Neural progenitor cell (in vitro differentiated cells): ENCODE results near the gene KAZN. TPM values are rescaled to one million over a fixed set of nuclear protein-coding genes. Genes with fewer than 3 reads are reported as not detected.

Experiments used
- DNase-seq: peaks from one replicate; pipeline ENCODE4 v3.0.0-alpha.2; 2016; ENCODE audit warnings: low spot score
- H2AFZ ChIP-seq: fragments of 200-600 bp; sonication (generic); replicated peaks from 2 replicates; pipeline ENCODE4 v1.6.1; 2016; ENCODE audit warnings: antibody characterized with exemption
- H3F3A ChIP-seq: fragments of 200-600 bp; sonication (generic); 2 replicates; pipeline ENCODE4 v1.6.1; 2016; ENCODE audit warnings: antibody characterized with exemption, low read depth
- H3K27ac ChIP-seq: fragments of 200-600 bp; sonication (generic); 2 replicates; pipeline ENCODE4 v1.5.1; 2016; ENCODE audit warnings: mild to moderate bottlenecking
- H3K27me3 ChIP-seq: fragments of 200-600 bp; sonication (generic); 2 replicates; pipeline ENCODE4 v1.6.1; 2016; ENCODE audit warnings: mild to moderate bottlenecking, moderate library complexity
- H3K36me3 ChIP-seq: fragments of 200-600 bp; sonication (generic); 2 replicates; pipeline ENCODE4 v1.5.1; 2016
- H3K4me1 ChIP-seq: fragments of 200-600 bp; sonication (generic); 2 replicates; pipeline ENCODE4 v1.6.1; 2016; ENCODE audit warnings: mixed run types
- H3K4me2 ChIP-seq: fragments of 200-600 bp; sonication (generic); 2 replicates; pipeline ENCODE4 v1.6.1; 2016
- H3K4me3 ChIP-seq: fragments of 200-600 bp; sonication (generic); 2 replicates; pipeline ENCODE4 v1.5.1; 2016
- H3K79me2 ChIP-seq: fragments of 200-600 bp; sonication (generic); 2 replicates; pipeline ENCODE4 v1.6.1; 2016; ENCODE audit warnings: low read depth
- H3K9ac ChIP-seq: fragments of 200-600 bp; sonication (generic); 2 replicates; pipeline ENCODE4 v1.6.1; 2016
- H3K9me3 ChIP-seq: fragments of 200-600 bp; sonication (generic); 2 replicates; pipeline ENCODE4 v1.5.1; 2016; ENCODE audit warnings: low read depth
- H4K20me1 ChIP-seq: fragments of 200-600 bp; sonication (generic); 2 replicates; pipeline ENCODE4 v1.6.1; 2016; ENCODE audit warnings: low read depth
- H3K27ac Mint-ChIP-seq: 3 replicates; pipeline ENCODE4 v1.8.0; 2021; ENCODE audit warnings: mixed read lengths
- H3K27me3 Mint-ChIP-seq: 2 replicates; pipeline ENCODE4 v1.8.0; 2022; ENCODE audit warnings: low read depth, mild to moderate bottlenecking, inconsistent platforms, moderate library complexity, mixed read lengths; ENCODE audit not compliant: insufficient read depth
- H3K36me3 Mint-ChIP-seq: 3 replicates; pipeline ENCODE4 v1.8.0; 2021; ENCODE audit warnings: mixed read lengths
- H3K4me1 Mint-ChIP-seq: 3 replicates; pipeline ENCODE4 v1.8.0; 2021; ENCODE audit warnings: mixed read lengths
- H3K4me3 Mint-ChIP-seq: 3 replicates; pipeline ENCODE4 v1.8.0; 2021; ENCODE audit warnings: mild to moderate bottlenecking, moderate library complexity, mixed read lengths
- H3K9me3 Mint-ChIP-seq: 3 replicates; pipeline ENCODE4 v1.8.0; 2020; ENCODE audit warnings: mixed read lengths
- CTCF ChIP-seq: fragments of 200-600 bp; sonication (generic); IDR thresholded peaks from 2 replicates; pipeline ENCODE4 v1.5.1; 2017; ENCODE audit warnings: antibody characterized with exemption, mild to moderate bottlenecking
- EZH2 ChIP-seq: fragments of 200-600 bp; sonication (generic); IDR thresholded peaks from 2 replicates; pipeline ENCODE4 v1.6.1; 2017; ENCODE audit warnings: antibody characterized with exemption, mild to moderate bottlenecking, moderate library complexity
- EZH2phosphoT487 ChIP-seq: fragments of 200-600 bp; sonication (generic); IDR thresholded peaks from 2 replicates; pipeline ENCODE4 v1.6.1; 2017; ENCODE audit warnings: antibody characterized with exemption
- total RNA-seq: library from RNA; depleted of rRNA; stranded (reverse); fragments of >200 nt; gene quantifications from 2 replicates; pipeline ENCODE4 v1.2.3, GENCODE V29; 2015; ENCODE audit warnings: low replicate concordance

Gene KAZN
- total RNA-seq, 1 donor from 2014 or later = 6.1 TPM

- Histone ChIP-seq H3K9me3 (no peaks in the 10 kb centered on the region), H3F3A (peaks cover 4% of the 10 kb centered on the region), H3K4me1 (peaks cover 28% of the 10 kb centered on the region), H2AFZ (no peak overlapping the region), H4K20me1 (no peaks in the 10 kb centered on the region), H3K79me2 (no peaks in the 10 kb centered on the region), H3K36me3 (no peaks in the 10 kb centered on the region), H3K4me3 (no peak overlapping the region), H3K9ac (no peak overlapping the region), H3K27ac (no peak overlapping the region), H3K4me2 (peak overlapping the region; percentile 43), H3K27me3 (no peaks in the 10 kb centered on the region)
- Mint-ChIP-seq H3K27me3 (peaks cover 2% of the 10 kb centered on the region), H3K36me3 (peaks cover under 1% of the 10 kb centered on the region), H3K4me3 (peak overlapping the region; percentile 20), H3K9me3 (no peaks in the 10 kb centered on the region), H3K4me1 (peaks cover 58% of the 10 kb centered on the region), H3K27ac (peak overlapping the region; percentile 73)
- DNase-seq = no peak
- TF ChIP-seq EZH2 (no peak), CTCF (no peak), EZH2phosphoT487 (no peak)
Observed at GRCh38 chr1:14741082-14741481, 142.6 kb downstream of the KAZN start.

- Histone ChIP-seq H3K4me1 (peaks cover 28% of the 10 kb centered on the region), H3K9me3 (no peaks in the 10 kb centered on the region), H3K4me3 (no peak overlapping the region), H3K27ac (no peak overlapping the region), H2AFZ (no peak overlapping the region), H3F3A (peaks cover 4% of the 10 kb centered on the region), H3K27me3 (no peaks in the 10 kb centered on the region), H3K4me2 (no peak overlapping the region), H3K9ac (no peak overlapping the region), H3K36me3 (no peaks in the 10 kb centered on the region), H3K79me2 (no peaks in the 10 kb centered on the region), H4K20me1 (no peaks in the 10 kb centered on the region)
- TF ChIP-seq EZH2phosphoT487 (no peak), EZH2 (no peak), CTCF (no peak)
- peak overlapping the region; percentile 20 for H3K4me3 Mint-ChIP-seq
- H3K9me3 Mint-ChIP-seq = no peaks in the 10 kb centered on the region
- DNase-seq = no peak
- peaks cover 60% of the 10 kb centered on the region for H3K4me1 Mint-ChIP-seq
- H3K27ac Mint-ChIP-seq = peak overlapping the region; percentile 73
- H3K36me3 Mint-ChIP-seq = peaks cover 3% of the 10 kb centered on the region
- H3K27me3 Mint-ChIP-seq = peaks cover 2% of the 10 kb centered on the region
Observed at GRCh38 chr1:14741532-14741931, 143.0 kb downstream of the KAZN start.

- no peaks in the 10 kb centered on the region for H4K20me1 ChIP-seq
- H3K79me2 ChIP-seq = no peaks in the 10 kb centered on the region
- H3K9ac ChIP-seq = no peak overlapping the region
- H3K9me3 ChIP-seq = no peaks in the 10 kb centered on the region
- H3K4me2 ChIP-seq = no peak overlapping the region
- H3K36me3 ChIP-seq = no peaks in the 10 kb centered on the region
- TF ChIP-seq CTCF = no peak
- no peak for TF ChIP-seq EZH2phosphoT487
- TF ChIP-seq EZH2 = no peak
- H3K27ac ChIP-seq = no peak overlapping the region
- DNase-seq = no peak
- Mint-ChIP-seq H3K27me3 (no peaks in the 10 kb centered on the region), H3K36me3 (peaks cover 3% of the 10 kb centered on the region), H3K27ac (peak overlapping the region; percentile 44), H3K9me3 (no peaks in the 10 kb centered on the region), H3K4me1 (peaks cover 54% of the 10 kb centered on the region), H3K4me3 (no peak overlapping the region)
- H3F3A ChIP-seq = peaks cover 4% of the 10 kb centered on the region
- H2AFZ ChIP-seq = no peak overlapping the region
- H3K4me1 ChIP-seq = peaks cover 28% of the 10 kb centered on the region
- no peaks in the 10 kb centered on the region for H3K27me3 ChIP-seq
- H3K4me3 ChIP-seq = no peak overlapping the region
Observed at GRCh38 chr1:14742181-14742980, 143.9 kb downstream of the KAZN start.
